Measurements from ENCODE around the gene MRTFB.

- TF ChIP-seq CTCF (IDR thresholded peaks at IDR 0.05; ENCODE audit: low read length), result no peak
- TF ChIP-seq EZH2phosphoT487 (IDR thresholded peaks at IDR 0.05; ENCODE audit: low read length), result no peak
- no peak for TF ChIP-seq EZH2 (optimal IDR thresholded peaks at IDR 0.05; ENCODE audit: low read depth, low read length)
These were observed 215.5 kb downstream of the MRTFB start for GRCh38 chr16:14286368-14287230.
